GM23338 (cell line): ENCODE results near the gene TMEM131L.

ENCODE experiments used
- EZH2 ChIP-seq: fragments of 200-600 bp; sonication (generic); IDR thresholded peaks from one replicate; pipeline ENCODE4 v1.8.0; 2017; ENCODE audit warnings: antibody characterized with exemption, mild to moderate bottlenecking, low read depth; ENCODE audit not compliant: unreplicated experiment
- POLR2AphosphoS5 ChIP-seq: IDR thresholded peaks from 2 replicates; pipeline ENCODE4 v1.6.1; 2016; ENCODE audit warnings: antibody characterized with exemption, low read depth
- TF ChIP-seq, protein P1 (sequence below), 2 experiments: fragments of 200-600 bp in 1 of 2; sonication (generic) in 1 of 2; conservative IDR thresholded peaks; 2 replicates each; pipeline versions ENCODE4 v1.5.1 to v1.6.1; 2016 to 2017; ENCODE audit warnings: antibody characterized with exemption in 2 of 2, low read depth in 2 of 2, mild to moderate bottlenecking in 2 of 2, moderate library complexity in 1 of 2

GRCh38 chr4:153676984-153677383 lies 210.8 kb downstream of the TMEM131L start:
- TF ChIP-seq, protein P1, sequence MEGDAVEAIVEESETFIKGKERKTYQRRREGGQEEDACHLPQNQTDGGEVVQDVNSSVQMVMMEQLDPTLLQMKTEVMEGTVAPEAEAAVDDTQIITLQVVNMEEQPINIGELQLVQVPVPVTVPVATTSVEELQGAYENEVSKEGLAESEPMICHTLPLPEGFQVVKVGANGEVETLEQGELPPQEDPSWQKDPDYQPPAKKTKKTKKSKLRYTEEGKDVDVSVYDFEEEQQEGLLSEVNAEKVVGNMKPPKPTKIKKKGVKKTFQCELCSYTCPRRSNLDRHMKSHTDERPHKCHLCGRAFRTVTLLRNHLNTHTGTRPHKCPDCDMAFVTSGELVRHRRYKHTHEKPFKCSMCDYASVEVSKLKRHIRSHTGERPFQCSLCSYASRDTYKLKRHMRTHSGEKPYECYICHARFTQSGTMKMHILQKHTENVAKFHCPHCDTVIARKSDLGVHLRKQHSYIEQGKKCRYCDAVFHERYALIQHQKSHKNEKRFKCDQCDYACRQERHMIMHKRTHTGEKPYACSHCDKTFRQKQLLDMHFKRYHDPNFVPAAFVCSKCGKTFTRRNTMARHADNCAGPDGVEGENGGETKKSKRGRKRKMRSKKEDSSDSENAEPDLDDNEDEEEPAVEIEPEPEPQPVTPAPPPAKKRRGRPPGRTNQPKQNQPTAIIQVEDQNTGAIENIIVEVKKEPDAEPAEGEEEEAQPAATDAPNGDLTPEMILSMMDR (conservative IDR thresholded peaks at IDR 0.05; ENCODE audit: low read depth in 2 of 2), result no peak
- TF ChIP-seq EZH2 (no peak), POLR2AphosphoS5 (no peak)
